Limb (tissue), 2 donors: ENCODE data around the gene NAA38.
"Not testable (repeated sequence)": the region's sequence is repeated elsewhere in the genome, so short reads cannot be mapped to it uniquely, and the experiment has no call there.

Source experiments
- DNase-seq, 2 donors: peaks; one replicate each; pipeline ENCODE4 v3.0.0-alpha.2; 2016; ENCODE audit errors: extremely low spot score in 2 of 2

Gene NAA38

GRCh38 chr17:7824021-7824924, 33.1 kb downstream of the NAA38 start:
- no peak for DNase-seq

GRCh38 chr17:7823581-7824001, 33.8 kb downstream of the NAA38 start:
- no peak for DNase-seq

GRCh38 chr17:7822126-7822525, 35.2 kb downstream of the NAA38 start:
- DNase-seq: no peak

- no peak for DNase-seq
These were observed 37.1 kb downstream of the NAA38 start for GRCh38 chr17:7820231-7820630.

- DNase-seq: no peak
These were observed 38.4 kb downstream of the NAA38 start for GRCh38 chr17:7818746-7819645.

GRCh38 chr17:7818026-7818425, 39.3 kb downstream of the NAA38 start:
- no peak for DNase-seq

- DNase-seq: no peak
These were observed 39.8 kb downstream of the NAA38 start for GRCh38 chr17:7817643-7817964.

GRCh38 chr17:7816926-7817642, 40.3 kb downstream of the NAA38 start:
- DNase-seq: no peak

GRCh38 chr17:7814969-7815368, 42.4 kb downstream of the NAA38 start:
- DNase-seq: no peak

- no peak for DNase-seq
These were observed 46.1 kb downstream of the NAA38 start for GRCh38 chr17:7811251-7811650.

- not testable (repeated sequence) for DNase-seq
These were observed 47.5 kb downstream of the NAA38 start for GRCh38 chr17:7809791-7810343.

GRCh38 chr17:7809086-7809790, 48.1 kb downstream of the NAA38 start:
- no peak for DNase-seq

- no peak for DNase-seq
These were observed 50.2 kb downstream of the NAA38 start for GRCh38 chr17:7807206-7807605.
